ENCODE data around the gene MSRB1.

Gene MSRB1

GRCh38 chr16:1949507-1949906 is 6.5 kb upstream of the MSRB1 start:
- H3K79me2 ChIP-seq (ENCODE audit: insufficient read depth, low read length), result no peaks in the 10 kb centered on the region
- no peak overlapping the region for H3K4me2 ChIP-seq (ENCODE audit: low read depth, low read length, poor library complexity, severe bottlenecking)
- no peaks in the 10 kb centered on the region for H4K20me1 ChIP-seq (ENCODE audit: insufficient read depth, low read length, poor library complexity, severe bottlenecking)
- TF ChIP-seq CTCF (conservative IDR thresholded peaks at IDR 0.05; ENCODE audit: low read length), result no peak
- TF ChIP-seq EZH2phosphoT487 (IDR thresholded peaks at IDR 0.05; ENCODE audit: borderline replicate concordance), result no peak
- no peaks in the 10 kb centered on the region for H3K9me2 ChIP-seq (replicated peaks; ENCODE audit: low read depth, low read length)
- no peak overlapping the region for H3K4me3 ChIP-seq (ENCODE audit: low read length, poor library complexity, severe bottlenecking)
- no peaks in the 10 kb centered on the region for H3K9me3 ChIP-seq (ENCODE audit: insufficient read depth, low read depth, low read length)
- H3K9ac ChIP-seq (ENCODE audit: low read depth, low read length, poor library complexity, severe bottlenecking), result no peak overlapping the region
- H3K27me3 ChIP-seq (ENCODE audit: insufficient read depth, low read length, poor library complexity, severe bottlenecking), result no peaks in the 10 kb centered on the region
- H3F3A ChIP-seq (ENCODE audit: low read depth), result no peaks in the 10 kb centered on the region
- no peak overlapping the region for H2AFZ ChIP-seq (ENCODE audit: low read length)
- no peaks in the 10 kb centered on the region for H3K36me3 ChIP-seq (ENCODE audit: insufficient read depth, low read length)
- H3K4me1 ChIP-seq (ENCODE audit: insufficient read depth, low read length, poor library complexity, severe bottlenecking), result no peaks in the 10 kb centered on the region

- H3K4me3 ChIP-seq (ENCODE audit: low read length, poor library complexity, severe bottlenecking), result no peak overlapping the region
- peaks cover 6% of the 10 kb centered on the region; the same call in 1 of the 2 replicates for H3K79me2 ChIP-seq (ENCODE audit: insufficient read depth, low read length)
- no peaks in the 10 kb centered on the region for H3F3A ChIP-seq (ENCODE audit: low read depth)
- H4K20me1 ChIP-seq (ENCODE audit: insufficient read depth, low read length, poor library complexity, severe bottlenecking), result no peaks in the 10 kb centered on the region
- H3K4me1 ChIP-seq (ENCODE audit: insufficient read depth, low read length, poor library complexity, severe bottlenecking), result peaks cover 5% of the 10 kb centered on the region
- no peaks in the 10 kb centered on the region for H3K27me3 ChIP-seq (ENCODE audit: insufficient read depth, low read length, poor library complexity, severe bottlenecking)
- no peak overlapping the region for H3K9ac ChIP-seq (ENCODE audit: low read depth, low read length, poor library complexity, severe bottlenecking)
- H3K9me3 ChIP-seq (ENCODE audit: insufficient read depth, low read depth, low read length), result no peaks in the 10 kb centered on the region
- no peak overlapping the region for H2AFZ ChIP-seq (ENCODE audit: low read length)
- no peaks in the 10 kb centered on the region for H3K36me3 ChIP-seq (ENCODE audit: insufficient read depth, low read length)
- H3K4me2 ChIP-seq (ENCODE audit: low read depth, low read length, poor library complexity, severe bottlenecking), result no peak overlapping the region
- TF ChIP-seq EZH2phosphoT487 (IDR thresholded peaks at IDR 0.05; ENCODE audit: borderline replicate concordance) (no peak), CTCF (conservative IDR thresholded peaks at IDR 0.05; ENCODE audit: low read length) (no peak)
- H3K9me2 ChIP-seq (replicated peaks; ENCODE audit: low read depth, low read length), result no peaks in the 10 kb centered on the region
Observed at GRCh38 chr16:1947369-1947670, 4.3 kb upstream of the MSRB1 start.

GRCh38 chr16:1946495-1947368 is 3.7 kb upstream of the MSRB1 start:
- no peak overlapping the region for H3K4me3 ChIP-seq (ENCODE audit: low read length, poor library complexity, severe bottlenecking)
- H3K4me2 ChIP-seq (ENCODE audit: low read depth, low read length, poor library complexity, severe bottlenecking), result no peak overlapping the region
- H3K9ac ChIP-seq (ENCODE audit: low read depth, low read length, poor library complexity, severe bottlenecking), result no peak overlapping the region
- H3K36me3 ChIP-seq (ENCODE audit: insufficient read depth, low read length), result no peaks in the 10 kb centered on the region
- no peaks in the 10 kb centered on the region for H3K9me2 ChIP-seq (replicated peaks; ENCODE audit: low read depth, low read length)
- no peaks in the 10 kb centered on the region for H3K9me3 ChIP-seq (ENCODE audit: insufficient read depth, low read depth, low read length)
- H3F3A ChIP-seq (ENCODE audit: low read depth), result no peaks in the 10 kb centered on the region
- peaks cover 11% of the 10 kb centered on the region; the same call in 1 of the 2 replicates for H3K79me2 ChIP-seq (ENCODE audit: insufficient read depth, low read length)
- peaks cover 5% of the 10 kb centered on the region for H3K4me1 ChIP-seq (ENCODE audit: insufficient read depth, low read length, poor library complexity, severe bottlenecking)
- no peaks in the 10 kb centered on the region for H3K27me3 ChIP-seq (ENCODE audit: insufficient read depth, low read length, poor library complexity, severe bottlenecking)
- TF ChIP-seq EZH2phosphoT487 (IDR thresholded peaks at IDR 0.05; ENCODE audit: borderline replicate concordance), result no peak
- no peak for TF ChIP-seq CTCF (conservative IDR thresholded peaks at IDR 0.05; ENCODE audit: low read length)
- H2AFZ ChIP-seq (ENCODE audit: low read length), result no peak overlapping the region
- H4K20me1 ChIP-seq (ENCODE audit: insufficient read depth, low read length, poor library complexity, severe bottlenecking), result no peaks in the 10 kb centered on the region
